CD4-positive, alpha-beta T cell treated with Interferon alpha-2 for 1 hour (primary cell): ENCODE results near the gene NFATC2IP.
"Not testable (repeated sequence)": the region's sequence is repeated elsewhere in the genome, so short reads cannot be mapped to it uniquely, and the experiment has no call there.

ENCODE experiments used
- DNase-seq, 2 donors: peaks; one replicate each; pipeline ENCODE4 v3.0.0-alpha.2; 2020 to 2022

Gene NFATC2IP

DNA sequence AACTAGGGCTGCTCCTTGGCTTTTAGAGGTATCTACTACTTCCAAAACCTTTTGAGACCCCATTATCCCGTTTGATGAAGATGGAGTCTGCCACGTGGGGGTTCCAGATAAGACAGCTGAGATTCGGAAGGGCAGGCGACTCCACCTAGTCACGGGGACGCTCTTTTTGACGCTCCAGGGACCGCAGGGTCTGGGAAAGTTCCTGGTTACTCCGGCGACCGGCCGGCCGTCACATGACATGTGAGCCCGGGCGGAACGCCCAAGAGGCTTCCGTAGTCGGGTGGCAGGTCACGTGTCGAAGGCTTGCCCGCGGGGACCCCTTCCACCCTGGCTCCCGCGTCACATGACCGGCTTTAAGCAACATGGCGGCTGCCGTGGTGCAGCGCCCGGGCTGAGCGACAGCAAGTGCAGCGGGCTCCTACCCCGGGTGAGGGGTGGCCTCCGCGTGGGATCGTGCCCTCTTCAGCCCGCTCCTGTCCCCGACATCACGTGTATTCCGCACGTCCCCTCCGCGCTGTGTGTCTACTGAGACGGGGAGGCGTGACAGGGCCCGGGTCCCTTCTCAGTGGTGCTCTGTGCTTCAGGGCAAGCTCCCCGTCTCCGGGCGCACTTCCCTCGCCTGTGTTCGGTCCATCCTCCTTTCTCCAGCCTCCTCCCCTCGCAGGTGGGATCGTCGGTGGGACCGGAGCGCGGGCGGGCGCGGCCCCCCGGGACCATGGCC lies 23.9 kb downstream of the NFATC2IP start, which contains the start of gene SPNS1:
Gene SPNS1, plus strand, starts transcription at position 342 of the 721 bp plus-strand sequence. Its CDS starts 374 bp downstream, at position 716.
- peak; percentile 92 to 94 for DNase-seq

DNA sequence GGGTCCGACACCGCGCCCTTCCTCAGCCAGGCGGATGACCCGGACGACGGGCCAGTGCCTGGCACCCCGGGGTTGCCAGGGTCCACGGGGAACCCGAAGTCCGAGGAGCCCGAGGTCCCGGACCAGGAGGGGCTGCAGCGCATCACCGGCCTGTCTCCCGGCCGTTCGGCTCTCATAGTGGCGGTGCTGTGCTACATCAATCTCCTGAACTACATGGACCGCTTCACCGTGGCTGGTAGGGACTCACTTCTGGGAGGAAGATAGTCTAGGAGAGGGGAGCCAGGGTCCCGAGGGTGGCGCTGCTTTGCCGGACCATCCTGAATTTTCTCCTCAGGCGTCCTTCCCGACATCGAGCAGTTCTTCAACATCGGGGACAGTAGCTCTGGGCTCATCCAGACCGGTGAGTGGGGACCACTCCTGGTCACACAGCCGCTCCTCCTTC lies 24.4 kb downstream of the NFATC2IP start:
- DNase-seq: no peak

DNA sequence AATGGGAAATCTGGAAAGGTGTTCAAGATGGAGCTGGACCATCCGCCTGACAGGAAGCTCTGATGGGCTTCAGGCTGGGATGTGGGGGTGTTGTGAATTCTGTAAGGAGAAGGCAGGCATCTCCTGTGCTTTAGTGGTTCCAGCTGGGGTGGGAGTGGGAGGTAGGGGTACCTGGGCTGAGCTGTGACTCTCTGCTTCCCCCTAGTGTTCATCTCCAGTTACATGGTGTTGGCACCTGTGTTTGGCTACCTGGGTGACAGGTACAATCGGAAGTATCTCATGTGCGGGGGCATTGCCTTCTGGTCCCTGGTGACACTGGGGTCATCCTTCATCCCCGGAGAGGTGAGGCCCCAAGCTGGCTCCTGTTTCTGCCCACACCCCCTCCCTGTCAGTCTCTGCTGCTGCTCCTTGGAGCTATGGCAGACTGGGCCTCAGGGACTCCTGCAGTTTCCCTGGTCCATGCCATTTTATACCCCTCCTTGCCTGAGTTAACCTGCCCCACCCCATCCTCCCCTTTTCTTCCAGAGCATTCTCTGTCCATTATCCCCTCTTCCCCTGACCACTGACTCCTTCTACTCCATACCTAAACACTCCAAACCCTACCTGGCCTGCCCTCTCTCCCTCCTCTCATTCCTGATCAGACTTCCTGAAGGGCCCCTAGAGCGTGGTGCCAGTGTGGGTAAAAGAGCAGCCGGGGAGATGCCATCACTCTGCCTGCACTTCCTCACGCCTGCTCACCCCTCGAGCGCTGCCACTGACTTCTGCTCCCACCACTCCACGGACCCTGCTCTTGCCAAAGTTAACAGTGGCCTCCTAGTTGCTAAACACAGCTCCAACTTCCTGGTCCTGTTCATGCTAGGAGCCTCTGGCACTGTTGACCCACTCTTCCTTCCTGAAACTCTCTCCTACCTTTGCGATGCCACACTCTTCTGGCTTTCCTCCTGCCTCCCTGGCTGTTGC lies 27.2 kb downstream of the NFATC2IP start:
- peak in 1 of 2 donors; percentile 60 for DNase-seq

DNA sequence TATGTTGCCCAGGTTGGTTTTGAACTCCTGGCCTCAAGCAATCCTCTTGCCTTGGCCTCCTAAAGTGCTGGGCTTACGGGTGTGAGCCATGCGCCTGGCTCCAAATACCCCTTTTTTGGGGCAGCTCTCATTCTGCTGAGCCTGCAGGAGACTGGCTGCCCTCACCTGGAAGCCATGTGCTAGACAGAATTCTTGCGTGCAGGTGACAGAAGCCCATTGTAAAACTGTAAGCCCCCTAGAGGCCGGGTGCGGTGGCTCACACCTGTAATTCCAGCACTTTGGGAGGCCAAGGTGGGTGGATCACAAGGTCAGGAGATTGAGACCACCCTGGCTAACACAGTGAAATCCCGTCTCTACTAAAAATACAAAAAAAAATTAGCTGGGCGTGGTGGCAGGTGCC lies 29.6 kb downstream of the NFATC2IP start:
- DNase-seq: not testable (repeated sequence)

DNA sequence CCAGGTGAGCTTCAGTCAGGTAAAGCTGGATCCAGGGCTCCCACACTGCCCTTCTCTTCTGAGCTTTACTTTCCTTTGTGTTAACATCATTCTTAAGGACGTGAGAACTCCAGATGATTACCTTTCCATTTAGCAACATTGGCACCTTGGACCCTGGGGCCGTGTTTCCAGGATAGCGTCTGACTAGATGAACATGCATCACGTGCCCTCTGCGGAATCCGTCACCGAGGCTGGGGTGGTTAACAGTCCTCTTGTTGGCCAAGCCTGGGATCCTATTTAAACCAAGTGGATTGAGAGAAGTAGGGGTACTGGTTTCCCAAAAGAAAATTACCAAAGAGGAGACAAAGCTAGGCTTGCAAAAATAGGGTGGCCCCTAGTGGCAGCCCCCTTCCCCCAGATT lies 30.2 kb downstream of the NFATC2IP start:
- DNase-seq: no peak

DNA sequence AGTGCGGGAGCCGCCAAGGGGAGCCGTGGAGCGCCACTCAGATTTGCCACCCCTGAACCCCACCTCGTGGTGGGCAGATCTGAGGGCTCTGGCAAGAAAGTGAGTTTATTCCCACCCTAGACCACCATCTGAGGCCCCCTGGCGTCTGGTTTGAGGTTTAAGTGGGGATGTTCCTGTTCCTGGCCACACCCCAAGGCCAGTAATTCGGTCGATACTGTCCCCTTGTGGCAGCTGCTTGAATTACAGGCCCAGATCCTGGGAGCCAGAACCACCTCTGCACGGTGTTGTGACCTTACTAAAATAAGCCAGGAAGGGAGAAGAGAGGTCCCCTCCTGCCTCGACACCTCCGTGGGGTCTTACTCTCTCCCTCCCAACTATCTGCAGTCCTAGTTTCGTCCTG lies 30.8 kb downstream of the NFATC2IP start:
- peak; percentile 24 to 39 for DNase-seq

DNA sequence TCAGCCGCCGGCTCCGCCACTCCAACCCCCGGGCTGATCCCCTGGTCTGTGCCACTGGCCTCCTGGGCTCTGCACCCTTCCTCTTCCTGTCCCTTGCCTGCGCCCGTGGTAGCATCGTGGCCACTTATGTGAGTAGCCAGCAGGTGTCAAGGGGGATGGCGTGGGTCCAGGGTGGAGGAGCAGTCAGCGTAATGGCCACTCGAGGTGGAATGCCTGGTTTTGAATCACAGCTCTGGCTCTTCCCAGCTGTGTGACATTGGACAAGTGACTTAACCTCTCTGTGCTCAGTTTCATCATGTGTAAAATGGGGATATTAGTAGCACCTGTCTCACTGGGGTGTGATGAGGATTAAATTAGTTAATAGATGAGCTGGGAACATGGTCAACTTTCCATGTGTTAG lies 31.7 kb downstream of the NFATC2IP start:
- DNase-seq: no peak

DNA sequence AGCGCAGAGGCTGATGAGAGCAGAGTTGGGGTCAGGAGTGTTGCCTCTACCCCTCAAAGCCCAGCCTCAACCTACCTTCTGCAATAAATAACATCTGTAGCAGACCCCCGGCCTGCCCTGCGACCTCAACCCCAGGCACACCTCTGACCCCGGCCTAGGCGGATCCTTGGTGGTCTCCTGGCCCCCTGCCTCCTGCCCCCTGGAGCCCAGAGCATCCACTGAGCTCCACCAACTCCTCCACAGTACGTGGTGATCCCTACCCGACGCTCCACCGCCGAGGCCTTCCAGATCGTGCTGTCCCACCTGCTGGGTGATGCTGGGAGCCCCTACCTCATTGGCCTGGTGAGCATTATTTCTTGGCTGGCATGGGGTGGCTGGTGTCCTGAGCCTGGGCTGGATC lies 32.2 kb downstream of the NFATC2IP start:
- no peak for DNase-seq

DNA sequence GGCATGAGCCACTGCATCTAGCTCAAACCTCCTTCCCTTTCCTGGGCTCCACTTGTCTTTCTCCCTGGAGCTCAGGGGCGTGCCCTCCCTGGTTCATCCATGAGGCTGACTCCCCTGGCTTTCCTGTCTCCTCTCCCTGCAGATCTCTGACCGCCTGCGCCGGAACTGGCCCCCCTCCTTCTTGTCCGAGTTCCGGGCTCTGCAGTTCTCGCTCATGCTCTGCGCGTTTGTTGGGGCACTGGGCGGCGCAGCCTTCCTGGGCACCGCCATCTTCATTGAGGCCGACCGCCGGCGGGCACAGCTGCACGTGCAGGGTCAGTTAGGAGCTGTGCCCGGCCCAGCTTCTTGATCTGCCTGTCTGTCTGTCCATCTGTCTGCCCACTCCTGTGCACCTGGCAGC lies 32.9 kb downstream of the NFATC2IP start:
- DNase-seq: no peak

DNA sequence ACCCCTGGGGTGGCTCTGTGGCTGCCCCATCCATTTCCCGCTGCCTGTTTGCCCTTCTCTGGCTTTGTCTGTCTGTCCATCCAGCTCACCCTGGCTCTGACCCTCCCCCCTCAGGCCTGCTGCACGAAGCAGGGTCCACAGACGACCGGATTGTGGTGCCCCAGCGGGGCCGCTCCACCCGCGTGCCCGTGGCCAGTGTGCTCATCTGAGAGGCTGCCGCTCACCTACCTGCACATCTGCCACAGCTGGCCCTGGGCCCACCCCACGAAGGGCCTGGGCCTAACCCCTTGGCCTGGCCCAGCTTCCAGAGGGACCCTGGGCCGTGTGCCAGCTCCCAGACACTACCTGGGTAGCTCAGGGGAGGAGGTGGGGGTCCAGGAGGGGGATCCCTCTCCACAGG lies 33.4 kb downstream of the NFATC2IP start:
- no peak for DNase-seq

DNA sequence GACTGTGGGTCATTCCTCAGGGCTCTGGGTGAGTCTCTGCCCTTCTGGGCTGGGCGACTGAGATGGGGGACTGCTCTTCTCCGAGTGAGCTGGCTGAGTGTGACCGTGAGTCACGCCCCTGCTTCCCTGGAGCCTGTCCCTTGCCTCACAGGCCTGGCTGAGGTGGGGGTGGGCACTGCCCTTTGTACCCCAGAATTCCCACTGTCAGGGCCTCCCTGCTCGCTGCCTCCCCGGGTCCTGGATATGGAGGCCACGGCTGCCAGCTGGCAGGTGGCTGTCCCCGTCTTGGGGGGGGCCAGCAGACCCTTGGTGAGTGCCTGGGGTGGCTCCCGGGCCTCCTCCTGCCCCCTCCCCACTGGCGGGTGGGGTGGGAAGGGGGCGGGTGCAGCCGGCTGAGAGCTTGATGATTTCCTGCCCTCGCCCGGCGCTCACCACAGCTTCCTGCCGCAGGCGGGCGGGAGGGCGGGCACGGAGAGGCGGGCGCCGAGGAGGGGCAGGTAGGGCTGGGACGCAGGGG lies 33.9 kb downstream of the NFATC2IP start, which contains the start of gene LAT:
Gene LAT, plus strand, starts transcription at position 434 of the 517 bp plus-strand sequence. CDS start 366 bp downstream, outside the sequence.
- peak; percentile 64 to 81 for DNase-seq

DNA sequence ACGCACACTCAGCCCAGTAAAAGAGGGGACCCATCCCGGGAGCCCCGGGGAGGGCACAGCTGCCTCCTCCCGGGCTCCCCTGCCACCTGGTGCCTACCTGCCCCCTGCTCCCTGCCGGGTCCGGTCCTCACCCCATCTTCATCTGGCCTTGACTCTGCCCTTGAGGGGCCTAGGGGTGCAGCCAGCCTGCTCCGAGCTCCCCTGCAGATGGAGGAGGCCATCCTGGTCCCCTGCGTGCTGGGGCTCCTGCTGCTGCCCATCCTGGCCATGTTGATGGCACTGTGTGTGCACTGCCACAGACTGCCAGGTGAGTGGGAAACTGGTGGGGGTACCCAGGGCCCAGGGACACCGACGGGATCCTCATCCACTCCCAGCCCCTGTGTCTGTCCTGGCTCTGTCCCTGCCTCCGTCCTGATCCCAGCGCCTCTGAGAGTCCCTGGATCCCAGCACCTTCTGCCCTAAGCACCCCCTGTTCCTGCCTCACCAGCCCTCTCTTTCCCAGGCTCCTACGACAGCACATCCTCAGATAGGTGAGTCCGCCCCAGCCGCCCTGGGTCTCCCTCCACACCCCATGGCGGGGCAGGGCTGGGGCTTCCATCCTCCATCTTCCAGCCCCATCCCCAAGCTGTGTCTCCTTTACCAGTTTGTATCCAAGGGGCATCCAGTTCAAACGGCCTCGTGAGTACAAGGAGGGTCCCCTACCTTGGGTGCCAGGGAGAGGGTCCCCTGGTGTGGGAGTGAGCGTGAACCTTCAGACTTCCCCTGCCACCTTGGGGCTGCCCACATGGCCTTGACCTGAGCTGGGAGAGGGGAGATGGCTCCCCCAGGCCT lies 34.7 kb downstream of the NFATC2IP start:
- no peak for DNase-seq

DNA sequence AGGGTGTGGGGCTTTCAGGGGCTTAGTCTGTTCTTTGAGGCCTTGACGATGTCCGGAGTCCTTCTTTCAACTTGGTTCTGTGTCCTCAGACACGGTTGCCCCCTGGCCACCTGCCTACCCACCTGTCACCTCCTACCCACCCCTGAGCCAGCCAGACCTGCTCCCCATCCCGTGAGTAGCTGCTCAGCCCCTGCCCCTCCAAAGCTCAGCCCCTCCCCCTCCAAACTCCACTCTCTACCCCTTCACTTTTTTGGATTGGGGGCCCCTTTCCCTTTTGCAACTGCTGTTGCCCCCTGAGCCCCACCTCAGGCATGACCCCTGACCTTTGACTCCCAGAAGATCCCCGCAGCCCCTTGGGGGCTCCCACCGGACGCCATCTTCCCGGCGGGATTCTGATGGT lies 35.3 kb downstream of the NFATC2IP start:
- no peak for DNase-seq

DNA sequence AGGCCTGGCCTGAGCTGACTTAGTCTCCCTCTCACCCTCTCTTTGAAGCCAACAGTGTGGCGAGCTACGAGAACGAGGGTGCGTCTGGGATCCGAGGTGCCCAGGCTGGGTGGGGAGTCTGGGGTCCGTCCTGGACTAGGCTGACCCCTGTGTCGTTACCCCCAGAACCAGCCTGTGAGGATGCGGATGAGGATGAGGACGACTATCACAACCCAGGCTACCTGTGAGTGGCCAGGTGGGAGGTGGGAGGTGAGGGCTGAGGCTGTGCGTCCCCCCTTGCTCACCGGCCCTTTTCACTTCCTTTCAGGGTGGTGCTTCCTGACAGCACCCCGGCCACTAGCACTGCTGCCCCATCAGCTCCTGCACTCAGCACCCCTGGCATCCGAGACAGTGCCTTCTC lies 35.8 kb downstream of the NFATC2IP start:
- no peak for DNase-seq

DNA sequence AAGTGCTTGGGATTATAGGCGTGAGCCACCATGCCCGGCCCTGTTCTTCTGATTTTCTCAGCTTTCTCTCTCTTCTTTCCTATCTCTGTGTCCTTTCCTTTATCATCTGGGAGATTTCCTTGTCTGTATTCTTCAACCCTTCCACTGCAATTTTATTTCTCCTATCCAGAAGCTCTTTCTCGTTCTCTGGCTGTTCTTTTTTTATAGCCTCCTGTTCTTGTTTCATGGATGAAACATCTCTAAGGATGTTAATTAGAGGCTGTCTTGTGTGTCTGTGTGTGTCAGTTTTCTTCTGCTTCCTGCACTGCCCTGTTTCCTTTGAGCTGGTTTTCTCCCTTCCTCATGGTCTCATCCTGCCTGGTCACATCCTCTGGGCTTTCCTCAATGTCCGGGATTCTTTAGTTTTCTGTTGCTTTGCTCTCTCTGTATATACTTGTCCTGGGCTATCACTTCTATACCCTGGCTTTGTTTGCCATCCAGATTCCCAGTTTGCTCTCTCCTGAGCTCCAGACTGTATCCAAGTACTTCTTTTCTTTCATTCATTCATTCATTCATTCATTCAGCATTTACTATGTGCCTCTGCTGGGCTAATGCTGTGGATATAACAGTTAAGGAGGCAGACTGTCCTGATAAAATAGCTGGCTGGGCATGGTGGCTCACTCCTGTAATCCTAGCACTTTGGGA lies 36.6 kb downstream of the NFATC2IP start:
- no peak for DNase-seq

DNA sequence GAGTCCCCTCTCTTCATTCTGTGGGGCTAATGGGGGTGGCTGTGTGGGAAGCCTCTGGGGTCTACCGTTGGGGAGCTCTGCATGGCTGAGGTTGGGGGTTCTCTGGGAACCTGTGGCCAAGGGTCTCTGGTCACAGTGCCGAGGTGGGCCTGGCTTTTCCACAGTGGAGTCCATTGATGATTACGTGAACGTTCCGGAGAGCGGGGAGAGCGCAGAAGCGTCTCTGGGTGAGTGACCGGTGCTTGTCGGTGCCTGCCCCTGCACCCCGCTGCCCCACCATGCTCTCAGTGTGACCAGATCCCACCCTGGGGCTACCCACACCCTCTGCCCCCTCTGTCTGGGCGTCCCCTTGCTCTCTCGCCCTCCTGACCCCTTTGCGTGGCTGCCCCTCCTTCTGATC lies 38.6 kb downstream of the NFATC2IP start:
- DNase-seq: no peak

DNA sequence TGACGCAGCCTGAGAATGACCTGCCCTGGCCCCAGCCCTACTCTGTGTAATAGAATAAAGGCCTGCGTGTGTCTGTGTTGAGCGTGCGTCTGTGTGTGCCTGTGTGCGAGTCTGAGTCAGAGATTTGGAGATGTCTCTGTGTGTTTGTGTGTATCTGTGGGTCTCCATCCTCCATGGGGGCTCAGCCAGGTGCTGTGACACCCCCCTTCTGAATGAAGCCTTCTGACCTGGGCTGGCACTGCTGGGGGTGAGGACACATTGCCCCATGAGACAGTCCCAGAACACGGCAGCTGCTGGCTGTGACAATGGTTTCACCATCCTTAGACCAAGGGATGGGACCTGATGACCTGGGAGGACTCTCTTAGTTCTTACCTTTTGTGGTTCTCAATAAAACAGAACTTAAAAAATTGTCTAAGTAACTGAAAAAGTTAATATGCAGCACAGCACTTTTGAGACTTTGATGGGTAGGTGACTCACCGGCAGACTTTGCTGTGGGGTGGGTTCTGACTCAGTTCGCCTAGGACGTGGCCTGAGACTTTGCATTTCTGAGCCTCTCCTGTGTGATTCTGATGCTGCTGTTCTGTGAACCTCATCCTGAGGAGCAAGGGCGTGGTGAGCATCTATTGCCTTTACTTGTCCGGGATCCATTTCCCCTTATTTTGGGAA lies 39.8 kb downstream of the NFATC2IP start:
- no peak for DNase-seq

DNA sequence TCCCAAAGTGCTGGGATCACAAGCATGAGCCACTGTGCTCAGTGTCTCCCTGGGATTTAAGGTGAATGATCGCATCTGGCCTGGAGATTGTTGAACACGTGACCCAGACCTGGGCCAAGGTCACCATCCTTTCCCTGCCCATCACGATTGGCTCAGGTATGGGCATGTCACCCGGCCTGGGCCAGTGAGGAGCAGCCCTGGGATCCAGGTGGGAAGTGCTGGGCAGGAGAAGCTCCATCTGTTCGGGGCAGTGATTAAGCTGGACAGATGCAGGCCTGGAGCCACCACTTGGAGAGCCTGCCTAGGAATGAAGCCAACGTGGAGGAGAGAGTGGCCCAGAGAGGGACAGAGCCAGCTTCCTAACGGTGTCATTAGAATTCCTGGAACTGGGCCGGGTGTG lies 41.0 kb downstream of the NFATC2IP start:
- no peak for DNase-seq

DNA sequence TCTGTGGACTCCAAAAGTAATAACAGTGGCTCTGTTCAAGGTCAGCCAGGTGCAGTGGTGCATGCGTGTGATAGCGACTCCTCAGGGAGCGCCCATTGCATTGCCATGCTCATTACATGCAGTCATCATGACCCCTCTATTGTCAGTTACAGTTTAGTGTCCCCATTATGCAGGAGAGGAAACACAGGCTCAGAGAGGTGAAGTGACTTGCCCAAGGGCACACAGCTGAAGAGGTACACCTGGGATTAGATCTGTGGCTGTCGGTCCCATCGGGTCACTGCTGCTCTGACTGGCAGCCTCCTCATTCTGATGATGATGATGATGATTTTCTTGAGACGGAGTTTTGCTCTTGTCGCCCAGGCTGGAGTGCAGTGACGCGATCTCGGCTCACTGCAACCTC lies 41.8 kb downstream of the NFATC2IP start:
- no peak for DNase-seq

DNA sequence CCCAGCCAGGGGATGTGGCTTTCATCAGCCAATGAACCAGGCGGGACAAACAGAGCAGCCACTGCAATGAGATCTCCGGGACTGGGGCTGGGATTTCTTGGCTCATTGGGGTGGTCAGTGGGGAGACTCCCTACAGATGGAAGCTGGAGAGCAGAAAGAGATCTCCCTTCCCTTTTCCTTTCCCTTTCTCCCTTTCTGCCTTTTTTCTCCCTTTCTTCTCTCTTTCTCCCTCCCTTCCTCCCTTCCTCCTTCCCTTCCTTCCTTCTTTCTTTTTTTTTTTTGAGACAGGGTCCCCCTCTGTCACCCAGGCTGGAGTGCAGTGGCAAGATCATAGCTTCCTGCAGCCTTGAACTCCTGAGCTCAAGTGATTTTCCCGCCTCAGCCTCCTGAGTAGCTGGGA lies 48.1 kb downstream of the NFATC2IP start:
- no peak for DNase-seq

DNA sequence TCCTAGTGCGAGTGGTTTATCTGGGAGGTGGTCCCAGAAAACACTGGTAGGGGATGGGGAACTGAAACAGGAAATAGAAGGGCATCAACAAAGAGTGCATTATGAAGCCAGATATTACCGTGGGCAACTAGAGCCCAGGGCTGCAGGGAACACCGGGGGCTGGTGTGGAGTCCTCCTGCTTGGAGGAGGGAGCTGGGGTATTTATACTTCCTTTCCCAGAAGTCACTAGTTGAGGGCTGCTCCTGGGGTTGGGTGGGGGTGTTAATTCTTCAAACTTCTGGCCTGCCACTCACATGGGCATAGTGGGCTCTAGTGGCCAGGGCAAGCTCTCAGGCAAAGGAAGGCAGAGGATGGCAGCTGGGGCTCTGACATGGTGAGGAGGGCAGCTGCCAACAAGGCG lies 48.8 kb downstream of the NFATC2IP start:
- no peak for DNase-seq
